Germinal center (tissue), 1 donor: ENCODE results near the gene DNAJB11.

Source experiments
- DNase-seq: peaks from one replicate; pipeline ENCODE4 v3.0.0; 2012; ENCODE audit warnings: mixed read lengths, low spot score

The DNAJB11 gene

DNA sequence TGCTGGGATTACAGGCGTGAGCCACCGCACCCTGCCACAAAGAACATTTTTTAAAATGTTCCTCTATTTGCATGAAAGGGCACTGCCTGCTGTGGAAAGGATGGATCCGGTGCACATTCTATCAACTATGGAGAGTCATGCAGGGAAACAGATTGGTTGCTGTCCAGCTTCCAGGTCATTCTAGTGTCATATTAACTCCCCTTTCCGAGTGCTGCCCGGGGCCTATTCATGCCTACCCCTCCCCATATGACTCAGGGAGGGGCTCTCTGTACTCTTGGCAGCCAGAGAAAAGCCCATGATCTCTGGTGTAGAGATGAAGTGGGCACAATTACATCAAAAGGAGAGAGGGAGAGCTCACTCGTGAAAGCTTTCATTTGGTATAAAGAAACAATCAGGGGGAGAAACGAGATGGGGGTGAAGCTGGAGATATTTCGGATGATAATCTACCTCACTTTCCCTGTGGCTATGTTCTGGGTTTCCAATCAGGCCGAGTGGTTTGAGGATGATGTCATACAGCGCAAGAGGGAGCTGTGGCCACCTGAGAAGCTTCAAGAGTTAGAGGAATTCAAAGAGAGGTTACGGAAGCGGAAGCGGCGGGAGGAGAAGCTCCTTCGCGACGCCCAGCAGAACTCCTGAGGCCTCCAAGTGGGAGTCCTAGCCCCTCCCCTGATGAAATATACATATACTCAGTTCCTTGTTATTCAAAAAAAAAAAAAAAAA, 26.2 kb downstream of the DNAJB11 start:
- no peak for DNase-seq

DNA sequence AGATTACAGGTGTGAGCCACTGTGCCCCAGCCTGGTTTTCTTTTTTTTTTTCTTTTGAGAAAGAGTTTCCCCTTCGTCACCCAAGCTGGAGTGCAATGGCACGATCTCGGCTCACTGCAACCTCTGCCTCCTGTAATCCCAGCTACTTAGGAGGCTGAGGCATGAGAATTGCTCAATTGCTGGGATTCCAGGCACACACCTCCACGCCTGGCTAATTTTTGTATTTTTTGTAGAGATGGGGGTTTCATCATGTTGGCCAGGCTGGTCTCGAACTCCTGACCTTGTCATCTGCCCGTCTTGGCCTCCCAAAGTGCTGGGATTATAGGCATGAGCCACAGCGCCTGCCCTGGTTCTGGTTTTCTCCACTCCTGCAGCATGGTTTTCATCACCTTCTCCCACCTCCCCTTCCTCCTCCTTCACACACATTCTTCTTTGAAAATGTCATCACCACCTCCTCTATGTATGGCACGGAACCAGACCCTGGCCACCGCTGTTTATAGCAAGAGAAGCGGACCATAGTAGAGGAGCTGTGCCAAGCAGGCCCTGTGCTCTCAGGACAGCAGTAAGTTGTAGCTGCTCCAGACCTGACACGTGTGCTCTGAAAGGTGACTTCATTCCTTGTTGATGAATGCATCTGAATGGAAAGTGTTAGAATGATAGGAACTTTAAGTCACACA, 27.7 kb downstream of the DNAJB11 start:
- DNase-seq: no peak

DNA sequence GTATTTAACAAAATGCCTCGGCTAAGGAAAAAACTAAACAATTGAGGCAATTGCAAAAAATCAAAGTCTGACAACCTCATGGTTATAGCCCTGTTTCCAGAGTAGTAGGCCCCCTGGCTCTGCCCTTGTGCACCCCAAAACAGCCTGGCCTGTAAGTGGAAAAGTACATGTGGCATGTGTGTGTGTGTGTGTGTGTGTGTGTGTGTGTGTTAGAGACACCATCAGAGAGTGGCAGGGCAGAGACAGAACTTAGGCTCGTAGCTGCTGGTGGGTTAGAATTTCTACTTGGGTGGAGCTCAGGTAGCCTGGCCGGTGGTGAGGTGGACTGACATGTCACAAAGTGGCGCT, 28.2 kb downstream of the DNAJB11 start:
- no peak for DNase-seq

DNA sequence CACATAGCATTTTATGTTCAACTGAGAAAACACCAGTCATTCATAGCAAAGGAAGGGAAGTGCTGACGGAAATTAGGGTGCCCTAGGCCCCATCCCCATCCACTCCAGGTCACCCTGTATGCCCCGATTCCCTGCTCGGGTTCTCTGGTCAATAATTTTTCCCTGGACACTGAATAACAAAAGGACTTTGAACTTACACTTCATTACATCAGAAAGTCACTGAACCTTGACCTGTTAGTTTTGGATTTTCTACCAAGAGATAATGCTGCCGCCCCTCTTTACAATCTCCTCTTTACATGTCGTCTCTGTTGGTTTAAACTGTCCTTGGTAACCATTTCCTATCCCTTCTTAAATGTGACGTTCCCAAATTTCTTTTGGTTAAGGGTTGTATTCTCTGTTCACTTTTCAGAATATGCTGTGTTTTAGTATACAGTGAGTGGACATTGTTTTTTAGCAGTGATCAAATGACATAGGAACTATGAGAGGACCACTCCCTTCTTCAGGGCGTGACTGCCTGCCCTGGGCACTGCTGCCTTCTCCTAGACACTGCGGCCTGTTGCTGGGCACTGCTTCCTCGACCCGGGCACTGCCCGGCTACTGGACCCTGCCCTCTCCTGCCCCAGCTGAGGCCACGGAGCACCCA, 28.7 kb downstream of the DNAJB11 start:
- DNase-seq: no peak

DNA sequence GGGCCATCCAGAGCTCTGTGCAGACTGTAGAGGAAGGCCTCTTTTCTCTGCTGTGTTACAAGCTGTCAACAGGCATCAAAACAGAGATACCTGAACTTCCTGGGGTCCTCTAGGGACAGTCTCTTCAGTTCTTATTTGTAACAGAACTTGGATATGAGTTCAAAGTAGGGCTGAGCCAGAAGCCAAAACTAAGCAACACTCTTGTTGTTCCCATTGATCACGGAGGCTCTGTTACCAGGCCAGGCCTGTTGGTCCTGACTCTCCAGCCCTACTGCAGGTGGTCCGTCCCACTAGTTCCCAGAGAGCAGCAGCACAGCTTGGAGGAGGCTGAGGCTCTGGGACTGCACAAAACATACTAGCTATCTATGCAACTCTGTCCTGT, 29.3 kb downstream of the DNAJB11 start:
- no peak for DNase-seq

DNA sequence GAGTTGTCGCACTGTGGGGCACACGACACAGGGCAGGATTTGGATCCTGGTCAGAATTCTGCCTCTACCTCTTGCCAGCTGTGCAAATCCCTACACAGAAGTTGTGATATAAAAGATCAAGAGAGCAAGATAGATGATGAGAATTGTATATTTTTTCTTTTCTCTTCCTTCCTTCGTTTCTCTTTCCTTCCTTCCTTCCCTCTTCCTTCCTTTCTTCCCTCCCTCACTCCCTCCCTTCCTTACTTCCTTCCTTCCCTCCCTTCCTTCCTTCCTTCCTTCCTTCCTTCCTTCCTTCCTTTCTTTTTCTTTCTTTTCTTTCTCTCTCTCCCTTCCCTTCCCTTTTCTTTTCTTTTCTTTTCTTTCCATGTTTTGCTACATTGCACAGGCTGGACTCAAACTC, 30.4 kb downstream of the DNAJB11 start:
- DNase-seq: no peak

DNA sequence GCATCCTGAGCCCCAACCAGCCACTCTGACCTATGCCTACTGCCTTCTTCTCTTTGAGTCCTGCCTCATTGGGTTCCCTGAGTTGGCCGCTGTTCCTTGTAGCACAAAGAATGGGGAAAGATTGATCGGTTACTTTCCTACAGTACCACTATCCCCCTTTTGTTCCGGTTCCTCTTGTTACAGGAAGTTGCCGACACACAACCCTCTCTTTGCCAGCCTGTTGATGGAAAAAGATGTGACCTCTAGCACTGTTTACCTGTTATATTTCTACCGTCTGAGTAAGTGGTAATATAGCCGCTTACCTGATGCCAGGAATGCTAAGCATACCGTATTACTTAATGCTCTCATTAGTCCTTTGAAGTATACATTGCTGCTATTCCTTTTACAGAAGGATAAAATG, 32.6 kb downstream of the DNAJB11 start:
- no peak for DNase-seq

DNA sequence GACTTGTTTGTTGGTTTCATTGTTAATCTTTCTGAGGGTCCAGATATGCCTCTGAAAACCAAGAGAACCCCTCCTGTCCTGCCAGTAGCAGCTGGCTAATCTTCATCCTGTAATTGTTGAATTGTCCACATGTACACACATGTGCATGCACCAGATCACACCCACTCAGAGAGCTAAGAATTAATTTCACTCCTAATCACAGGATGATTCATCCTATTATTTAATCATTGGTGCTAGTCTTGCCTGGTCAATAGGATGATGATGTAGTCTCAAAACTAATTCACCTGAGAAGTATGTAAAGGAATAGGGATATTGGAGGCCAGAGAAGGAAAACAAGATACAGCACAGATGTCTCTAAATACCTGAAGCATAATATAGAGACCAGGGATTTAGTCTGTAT, 34.6 kb downstream of the DNAJB11 start:
- DNase-seq: no peak

DNA sequence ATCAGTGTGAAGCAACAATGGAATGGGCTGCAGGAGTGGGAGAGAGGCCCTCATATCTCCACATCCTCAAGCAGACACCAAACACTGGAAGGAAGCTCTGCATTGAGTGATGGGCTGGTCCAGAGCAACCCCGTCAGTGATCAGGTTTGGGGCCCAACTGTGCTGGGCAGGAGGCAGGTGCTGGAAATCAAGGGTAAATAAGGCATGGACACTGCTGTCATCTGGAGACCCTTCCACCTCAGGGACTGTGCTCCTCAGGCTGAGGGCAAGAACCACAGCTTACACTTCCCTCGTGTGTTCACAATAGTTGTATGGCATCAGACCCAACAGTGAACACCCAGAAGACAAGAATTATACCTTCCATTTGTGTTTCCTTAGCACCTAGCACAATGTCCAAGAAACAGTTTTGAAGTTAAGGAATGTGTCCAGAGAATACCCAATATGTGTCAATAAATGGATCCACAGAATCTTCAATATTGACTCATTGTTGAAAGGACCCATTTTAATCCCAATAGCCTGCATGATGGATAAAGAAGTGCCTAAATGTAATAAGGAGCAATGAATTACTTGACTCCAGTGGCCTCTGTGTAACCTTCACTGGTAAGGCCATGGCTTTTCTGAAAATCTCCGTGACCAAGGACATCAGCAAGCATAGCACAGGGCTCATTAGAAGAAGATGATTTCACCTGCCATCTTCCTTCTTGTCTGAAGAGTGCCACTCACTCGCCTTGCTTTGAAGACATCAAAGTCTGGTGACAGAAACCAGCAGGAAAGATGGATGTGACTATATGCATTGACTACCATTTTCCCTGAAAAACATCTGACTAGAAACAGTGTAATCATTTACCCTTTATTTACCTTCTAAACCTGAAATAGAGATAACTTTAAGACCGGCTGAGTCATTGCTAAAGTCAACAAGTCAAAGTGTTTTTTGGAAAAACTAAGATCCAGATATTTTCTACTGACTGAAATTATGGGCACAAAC, 35.3 kb downstream of the DNAJB11 start:
- DNase-seq: no peak

DNA sequence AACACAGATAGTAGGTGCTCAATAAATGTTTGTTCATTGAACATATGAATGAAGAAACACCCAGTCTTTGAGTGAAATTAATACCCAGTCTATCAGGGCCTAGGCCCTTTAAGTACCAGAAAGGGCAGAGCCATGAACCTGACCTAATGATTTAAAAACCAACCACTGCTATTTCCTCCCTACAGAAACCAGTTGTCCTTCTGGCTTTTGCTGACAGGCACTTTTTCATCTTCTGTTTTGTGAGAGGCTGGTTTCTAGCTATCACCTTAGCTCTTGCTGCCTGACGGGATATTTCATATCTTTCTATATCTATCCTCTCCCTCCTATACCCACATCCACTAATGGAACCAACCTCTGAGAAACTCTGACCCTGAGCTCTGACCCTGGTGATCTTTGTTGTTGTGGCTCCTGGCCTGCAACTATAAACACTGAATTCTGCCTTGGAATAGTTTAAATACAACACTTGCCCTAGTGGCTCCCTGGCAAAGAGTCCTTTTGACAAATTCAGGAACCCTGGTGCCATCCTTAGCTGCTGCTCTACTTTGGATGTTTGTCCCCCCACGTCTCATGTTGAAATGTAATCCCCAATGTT, 38.2 kb downstream of the DNAJB11 start:
- no peak for DNase-seq

DNA sequence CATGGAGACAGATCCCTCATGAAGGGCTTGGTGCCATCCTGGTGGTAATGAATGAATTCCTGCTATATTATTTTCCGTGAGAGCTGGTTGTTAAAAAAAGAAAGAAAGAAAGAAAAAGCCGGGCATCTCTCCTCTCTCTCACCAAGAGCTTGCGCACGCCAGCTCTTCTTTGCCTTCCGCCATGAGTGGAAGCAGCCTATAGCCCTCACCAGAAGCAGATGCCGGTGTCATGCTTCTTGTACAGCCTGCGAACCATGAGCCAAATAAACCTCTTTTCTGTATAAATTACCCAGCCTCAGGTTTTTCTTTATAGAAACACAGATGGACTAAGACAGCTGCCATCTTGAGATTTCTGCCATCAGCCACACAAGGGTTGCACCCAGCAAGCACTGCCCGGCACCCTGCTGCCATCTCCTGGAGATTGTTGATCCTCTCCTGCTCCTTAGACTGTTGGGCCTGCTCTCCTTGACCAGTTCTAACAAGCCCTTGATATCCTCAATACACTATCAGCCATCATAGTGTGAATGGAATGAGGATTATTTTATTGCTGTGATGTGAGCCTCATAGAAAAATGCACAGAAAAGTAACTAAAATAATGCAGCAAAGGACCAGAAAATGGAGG, 38.8 kb downstream of the DNAJB11 start:
- no peak for DNase-seq

DNA sequence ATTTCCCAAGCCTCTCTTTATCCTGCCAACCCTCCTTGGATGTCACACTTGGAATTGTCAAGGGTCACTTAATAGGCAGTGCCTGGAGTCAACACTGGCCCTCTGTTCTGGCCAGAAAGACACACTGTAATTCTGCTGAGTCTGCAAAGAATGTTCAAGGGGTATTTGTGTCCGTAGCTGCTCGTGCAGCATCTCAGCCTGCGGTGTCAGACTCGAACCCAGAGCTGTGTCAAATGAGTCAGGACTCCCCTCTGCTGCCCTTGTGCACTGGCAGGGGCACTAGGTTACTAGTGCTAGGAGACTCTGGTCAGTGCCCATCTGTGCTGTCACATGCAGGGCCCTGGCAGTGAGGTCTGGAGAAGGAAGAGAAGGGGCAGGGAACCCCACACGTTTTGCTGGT, 41.5 kb downstream of the DNAJB11 start:
- DNase-seq: no peak

DNA sequence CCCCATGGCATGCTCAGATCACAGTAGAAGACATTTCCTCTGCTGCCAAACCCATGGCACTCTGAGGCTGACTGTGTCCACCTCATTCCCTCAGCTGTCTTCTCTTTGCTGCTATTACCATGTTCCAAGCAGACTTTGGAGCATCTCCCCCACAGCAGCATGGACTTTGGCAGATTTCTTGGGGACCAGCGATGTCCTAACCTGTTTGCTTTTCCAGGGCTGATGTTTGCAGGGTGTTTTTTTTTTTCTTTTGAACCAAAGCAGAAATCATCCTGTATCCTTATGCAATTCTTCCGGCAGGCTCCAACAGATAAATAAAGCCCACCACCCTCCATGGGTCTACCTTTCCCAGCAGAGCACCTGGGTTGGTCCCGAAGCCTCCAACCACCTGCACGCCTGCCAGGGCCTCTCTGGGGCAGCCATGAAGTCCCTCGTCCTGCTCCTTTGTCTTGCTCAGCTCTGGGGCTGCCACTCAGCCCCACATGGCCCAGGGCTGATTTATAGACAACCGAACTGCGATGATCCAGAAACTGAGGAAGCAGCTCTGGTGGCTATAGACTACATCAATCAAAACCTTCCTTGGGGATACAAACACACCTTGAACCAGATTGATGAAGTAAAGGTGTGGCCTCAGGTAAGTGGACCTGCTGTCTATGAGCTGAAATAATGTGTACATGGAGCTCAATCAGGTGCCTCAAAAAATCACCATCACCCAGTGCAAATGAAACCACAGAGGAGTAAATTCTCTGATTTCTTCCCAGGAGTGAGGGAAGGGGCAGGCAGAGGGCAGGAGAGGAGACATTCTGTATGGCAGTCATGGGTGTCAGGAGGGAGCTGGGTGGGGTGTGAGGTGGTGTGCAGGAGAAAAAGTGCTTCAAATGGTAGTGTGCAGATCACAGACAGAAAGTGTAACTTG, 42.5 kb downstream of the DNAJB11 start, which contains the start of gene AHSG:
TSS of gene AHSG (plus strand) at position 340 of the 916 bp plus-strand sequence. CDS start at position 422, 82 bp downstream.
- DNase-seq: no peak

DNA sequence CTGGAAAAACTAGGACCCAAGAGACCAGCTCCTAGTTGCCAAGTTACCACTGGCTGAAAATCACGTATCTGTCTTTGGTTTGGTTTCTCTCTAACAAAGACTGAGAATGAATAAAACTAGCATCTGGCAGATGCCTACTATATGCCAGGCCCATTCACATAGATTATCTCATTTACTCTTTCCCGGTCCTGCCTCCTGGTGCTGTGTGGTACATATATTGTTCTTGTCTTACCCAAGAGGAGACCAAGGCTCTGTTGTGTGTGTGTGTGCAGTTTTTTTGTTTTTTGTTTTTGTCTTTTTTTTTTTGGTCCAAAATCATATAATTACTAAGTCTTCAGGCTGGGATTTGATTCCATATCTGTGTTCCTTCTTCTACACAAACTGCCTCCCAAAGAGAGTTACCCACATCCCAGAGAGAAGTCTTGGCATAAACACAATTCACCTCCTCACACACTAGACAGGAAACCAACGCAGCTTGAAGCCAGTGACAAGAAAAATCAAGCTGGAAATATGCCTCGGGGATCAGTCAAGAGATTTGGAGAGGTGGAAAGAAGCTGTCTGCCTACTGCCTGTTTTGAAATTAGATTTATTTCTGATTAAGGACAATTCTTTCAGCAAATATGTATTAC, 43.2 kb downstream of the DNAJB11 start:
- no peak for DNase-seq

DNA sequence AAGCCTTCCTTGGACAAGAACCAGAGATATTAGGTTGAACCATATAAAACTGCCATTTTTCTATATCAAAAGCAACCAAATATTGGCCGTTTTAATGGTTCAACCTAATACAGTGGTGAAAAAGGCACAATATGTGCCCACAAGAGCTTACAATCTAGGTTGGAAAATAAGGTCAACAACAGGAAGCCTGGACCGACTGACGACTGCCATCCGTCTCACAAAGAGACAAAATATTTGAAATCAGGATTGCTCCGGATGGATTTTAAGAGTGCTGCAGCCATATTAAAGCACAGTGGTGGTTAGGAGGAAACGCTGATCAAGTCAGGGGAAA, 43.7 kb downstream of the DNAJB11 start:
- no peak for DNase-seq

DNA sequence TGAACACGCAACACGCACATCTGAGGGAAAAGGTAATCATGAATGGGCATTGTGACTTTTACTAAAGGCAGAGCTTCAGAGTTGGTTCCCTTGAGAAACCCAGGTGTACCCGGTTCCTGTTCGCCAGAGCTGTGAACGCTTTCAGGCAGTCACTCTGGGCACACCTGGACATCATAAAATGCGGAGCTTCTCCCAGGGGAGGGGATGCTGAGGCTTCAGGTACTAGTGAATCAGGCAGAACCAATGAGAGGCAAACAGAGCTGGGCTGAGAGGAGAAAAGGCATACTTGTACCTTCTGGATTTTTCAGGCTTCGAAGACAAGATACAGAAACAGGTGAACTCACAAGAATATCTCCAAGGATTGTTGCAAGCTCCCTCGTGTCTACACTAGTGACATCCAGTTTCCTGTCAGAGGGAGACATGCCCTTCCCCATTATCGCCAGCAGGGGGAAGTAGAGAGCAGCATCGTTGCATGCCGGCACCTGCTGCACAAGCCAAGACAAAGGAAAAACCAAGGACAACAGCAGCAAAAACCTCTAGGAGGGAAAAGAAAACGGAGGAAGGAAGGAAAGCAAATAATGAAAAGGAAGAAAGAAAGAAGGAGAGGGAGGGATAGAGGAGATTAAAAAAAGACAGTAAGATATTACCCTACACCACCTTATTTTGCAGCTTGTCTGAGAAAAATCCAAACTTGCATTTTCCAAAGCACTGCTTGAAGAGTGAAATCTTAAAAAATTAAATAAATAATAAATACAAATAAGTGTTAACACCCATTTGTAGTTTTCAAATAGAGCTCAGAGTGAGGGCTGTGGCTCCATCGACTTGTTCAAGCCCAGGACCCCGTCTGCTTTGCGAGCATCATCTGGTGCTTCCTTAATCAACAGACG, 44.3 kb downstream of the DNAJB11 start:
- peak; percentile 84 for DNase-seq

DNA sequence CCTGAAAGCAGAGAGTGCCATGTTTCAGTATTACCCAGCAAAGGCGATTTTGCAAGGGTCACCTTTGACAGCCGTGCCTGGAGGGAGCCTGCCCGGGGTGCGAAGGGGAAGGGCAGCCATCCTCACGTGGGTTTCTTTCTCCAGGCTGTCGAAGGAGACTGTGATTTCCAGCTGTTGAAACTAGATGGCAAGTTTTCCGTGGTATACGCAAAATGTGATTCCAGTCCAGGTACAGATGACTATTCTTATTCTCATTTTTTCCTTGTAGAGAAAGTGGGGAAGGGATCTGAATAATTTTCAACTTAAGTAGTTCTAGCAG, 45.7 kb downstream of the DNAJB11 start:
- no peak for DNase-seq

DNA sequence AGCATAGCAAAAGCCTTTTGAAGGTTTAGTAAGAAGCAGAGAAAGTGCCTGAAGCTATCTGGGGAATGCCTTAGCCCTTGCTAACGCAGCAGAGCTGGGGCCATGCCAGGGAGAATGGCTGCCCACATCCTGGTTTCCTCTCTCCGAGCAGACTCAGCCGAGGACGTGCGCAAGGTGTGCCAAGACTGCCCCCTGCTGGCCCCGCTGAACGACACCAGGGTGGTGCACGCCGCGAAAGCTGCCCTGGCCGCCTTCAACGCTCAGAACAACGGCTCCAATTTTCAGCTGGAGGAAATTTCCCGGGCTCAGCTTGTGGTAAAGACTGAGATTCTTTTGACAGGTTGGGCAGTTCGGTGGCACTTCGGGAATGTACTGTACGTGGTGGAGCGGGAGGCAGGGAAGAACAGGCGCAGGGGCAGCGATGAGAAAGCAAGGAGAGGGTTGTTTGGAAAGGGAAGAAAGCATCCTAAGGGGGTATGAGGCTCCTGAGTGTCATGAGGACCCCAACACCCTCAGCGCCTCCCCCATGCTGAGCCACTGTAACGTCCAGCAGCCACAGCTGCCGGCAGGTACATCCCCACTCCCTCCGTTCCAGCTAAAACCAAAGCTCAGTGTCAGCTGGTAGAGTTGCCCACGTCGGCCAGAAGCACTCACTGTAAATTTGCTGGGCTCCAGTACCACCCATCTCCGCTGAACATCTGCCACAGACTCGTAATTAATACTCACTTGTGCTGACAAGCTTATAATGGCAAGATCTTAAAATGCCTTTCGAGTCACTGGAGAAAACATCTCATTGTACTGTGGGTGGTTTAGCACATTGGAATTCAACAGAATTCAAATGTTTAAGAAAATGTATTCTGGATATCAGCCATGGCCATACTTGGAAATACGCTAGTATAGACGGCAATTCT, 46.8 kb downstream of the DNAJB11 start:
- DNase-seq: peak; percentile 89
